RKO (cell line): Measurements from ENCODE around the gene RGS17.
"Not testable (repeated sequence)": the region's sequence is repeated elsewhere in the genome, so short reads cannot be mapped to it uniquely, and the experiment has no call there.

Source experiments
- DNase-seq: peaks from one replicate; pipeline ENCODE4 v3.0.0-alpha.2; 2016; ENCODE audit warnings: low spot score

Gene RGS17

GRCh38 chr6:152983637-152984512 lies 147.2 kb downstream of the RGS17 start:
- peak; percentile 88 for DNase-seq

GRCh38 chr6:152982904-152983636 lies 148.0 kb downstream of the RGS17 start, which contains the start of gene FBXO5:
TSS of gene FBXO5 (minus strand) at chr6:152983041. CDS start at chr6:152982959, 82 bp downstream.
- DNase-seq, result peak; percentile 97

DNA sequence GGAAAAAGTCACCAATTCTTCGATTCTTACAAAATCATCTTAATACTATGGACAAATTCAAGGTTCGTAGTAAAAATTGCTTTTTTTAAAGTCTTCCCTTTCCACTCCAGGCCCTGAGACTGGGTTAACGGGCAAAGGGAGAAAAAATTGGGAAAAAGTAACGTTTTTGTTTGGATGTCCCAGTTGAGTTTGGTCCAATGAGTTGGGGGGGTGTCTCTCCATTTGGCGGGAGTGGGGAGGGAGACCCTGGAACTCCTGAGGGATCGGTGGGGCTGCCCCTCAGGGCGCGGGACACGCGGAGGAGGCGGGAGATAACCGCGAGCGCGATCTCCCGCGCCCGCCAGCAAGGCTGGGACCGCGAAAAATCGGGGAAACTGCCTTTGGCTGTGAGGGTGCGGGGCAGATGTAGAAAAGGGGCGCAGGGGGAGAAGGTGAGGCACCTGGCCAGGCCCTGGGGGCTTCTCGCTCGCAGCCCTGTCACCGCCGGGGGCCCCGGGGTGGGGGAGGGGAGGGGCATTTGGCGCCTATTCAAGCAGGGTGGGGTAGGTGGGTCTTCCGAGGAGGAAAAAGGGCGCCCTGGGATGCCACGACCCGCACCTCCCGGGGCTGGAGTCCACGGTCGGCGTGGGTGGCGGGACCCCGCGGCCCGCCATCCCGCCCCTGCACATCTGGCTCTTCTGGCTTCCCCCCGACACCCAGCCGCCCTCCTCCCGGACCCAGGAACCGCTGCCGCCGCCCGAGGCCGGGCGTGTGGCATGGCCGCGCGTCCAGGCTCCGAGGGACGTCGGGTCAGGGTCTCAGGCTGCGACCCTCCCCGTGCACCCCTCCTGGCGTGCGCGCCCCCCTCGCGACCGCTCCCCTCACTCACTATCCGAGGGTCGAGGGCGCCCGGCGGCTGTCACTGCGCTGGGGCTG lies 148.8 kb downstream of the RGS17 start:
- no peak for DNase-seq

GRCh38 chr6:152981219-152981618 lies 149.9 kb downstream of the RGS17 start:
- DNase-seq, result no peak

- no peak for DNase-seq
Observed at GRCh38 chr6:152980656-152981055, 150.4 kb downstream of the RGS17 start.

- DNase-seq, result peak; percentile 55
Observed at GRCh38 chr6:152979116-152979515, 152.0 kb downstream of the RGS17 start.

- DNase-seq, result no peak
Observed at GRCh38 chr6:152978058-152978457, 153.0 kb downstream of the RGS17 start.

DNA sequence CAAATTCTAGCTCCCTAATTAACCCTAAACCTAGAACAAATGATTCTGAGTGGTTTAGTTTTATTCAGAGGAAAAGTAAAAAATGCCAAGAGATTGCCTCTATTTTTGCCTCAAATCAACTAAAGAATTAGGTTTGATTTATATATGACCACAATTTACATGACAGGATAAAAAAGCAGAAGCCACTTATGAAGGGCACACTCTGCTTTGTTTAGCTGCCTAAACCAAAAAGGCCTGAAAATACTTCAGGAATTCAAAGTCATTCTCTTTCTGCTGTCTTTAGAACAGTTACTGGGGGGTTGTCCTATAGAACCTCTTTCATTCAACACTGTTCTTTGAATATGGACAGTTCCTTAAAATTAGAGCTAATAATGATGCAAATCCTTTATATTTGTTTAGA lies 153.5 kb downstream of the RGS17 start:
- no peak for DNase-seq

- no peak for DNase-seq
Observed at GRCh38 chr6:152976749-152977148, 154.3 kb downstream of the RGS17 start.

- DNase-seq, result no peak
Observed at GRCh38 chr6:152975204-152975915, 155.7 kb downstream of the RGS17 start.

- no peak for DNase-seq
Observed at GRCh38 chr6:152973916-152974315, 157.2 kb downstream of the RGS17 start.

DNA sequence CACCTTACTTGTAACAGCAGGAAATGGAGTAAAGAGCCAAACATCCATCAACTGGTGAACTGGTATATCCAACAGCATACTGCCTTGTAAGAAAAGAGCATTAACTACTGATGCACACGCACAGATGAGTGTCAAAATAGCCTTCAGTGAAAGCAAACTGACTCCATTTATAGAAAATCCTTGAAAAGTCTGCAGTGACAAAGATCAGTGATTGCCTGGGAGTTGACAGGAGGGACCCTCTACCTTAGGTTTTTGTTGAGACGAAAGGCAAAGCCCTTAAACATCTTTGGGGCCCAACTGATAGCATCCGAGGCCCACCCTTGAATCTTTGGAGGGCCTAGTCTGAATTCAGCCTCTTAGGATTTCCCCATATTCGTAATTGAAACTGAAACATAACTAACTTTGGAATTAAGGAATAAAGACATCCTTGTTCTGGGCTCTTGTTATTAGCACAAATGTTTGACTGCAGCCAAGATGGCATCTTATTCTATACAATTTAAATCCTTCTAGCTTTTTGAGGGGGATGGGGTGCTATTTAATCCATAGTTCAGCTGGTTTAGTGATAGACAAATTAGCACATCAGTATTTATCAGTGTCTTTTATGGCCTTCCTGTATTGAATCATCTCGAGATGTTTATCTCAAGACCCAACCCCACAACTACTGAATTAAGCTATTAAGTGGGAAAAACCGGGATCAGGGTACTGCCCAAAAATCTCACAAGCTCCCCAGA lies 161.2 kb downstream of the RGS17 start:
- DNase-seq, result no peak

GRCh38 chr6:152966168-152966894 lies 164.8 kb downstream of the RGS17 start:
- not testable (repeated sequence) for DNase-seq

- DNase-seq, result no peak
Observed at GRCh38 chr6:152959333-152959732, 171.7 kb downstream of the RGS17 start.

DNA sequence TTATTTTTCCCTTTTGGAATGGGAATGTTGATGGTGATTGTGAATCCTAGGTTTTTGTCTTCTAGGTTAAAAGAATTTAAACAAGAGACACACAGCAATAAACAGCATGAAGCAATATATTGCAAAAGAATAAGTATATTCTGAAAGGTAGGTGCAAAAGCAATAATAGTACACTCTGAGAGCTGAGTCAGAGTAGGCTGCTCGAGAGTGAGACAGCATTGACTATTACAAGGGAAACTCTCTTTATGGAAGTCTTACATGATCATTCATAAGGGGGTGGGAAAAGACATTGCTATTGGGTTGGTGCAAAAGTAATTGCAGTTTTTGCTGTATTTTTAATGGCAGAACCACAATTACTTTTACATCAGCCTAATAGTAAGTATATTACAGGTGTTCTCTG lies 173.3 kb downstream of the RGS17 start:
- no peak for DNase-seq
